HG02884 (cell line): Measurements from ENCODE around the gene CARD10.
"Not testable (repeated sequence)": the region's sequence is repeated elsewhere in the genome, so short reads cannot be mapped to it uniquely, and the experiment has no call there.

ENCODE experiments used
- ATAC-seq: cut with Tn5 transposase; IDR thresholded peaks from one replicate; pipeline ENCODE4 v1.9.1; 2021; ENCODE audit warnings: mild to moderate bottlenecking, moderate library complexity; ENCODE audit not compliant: unreplicated experiment

CARD10 gene

DNA sequence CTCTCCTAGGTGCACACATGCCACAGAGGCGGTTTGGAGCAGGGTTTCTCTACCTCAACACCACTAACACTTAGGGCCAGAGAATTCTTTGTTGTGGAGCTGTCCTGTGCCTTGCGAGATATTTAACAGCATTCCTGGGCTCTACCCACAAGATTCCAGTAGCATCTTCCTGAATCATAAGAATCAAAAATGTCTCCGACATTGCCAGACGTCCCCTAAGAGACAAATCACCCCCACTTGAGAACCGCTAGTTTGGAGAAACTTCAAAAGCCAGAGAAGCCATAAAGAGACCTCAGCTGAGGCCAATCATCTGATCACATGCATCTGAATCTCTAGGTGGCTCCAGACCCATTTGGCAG lies 49.1 kb downstream of the CARD10 start:
- ATAC-seq = no peak

DNA sequence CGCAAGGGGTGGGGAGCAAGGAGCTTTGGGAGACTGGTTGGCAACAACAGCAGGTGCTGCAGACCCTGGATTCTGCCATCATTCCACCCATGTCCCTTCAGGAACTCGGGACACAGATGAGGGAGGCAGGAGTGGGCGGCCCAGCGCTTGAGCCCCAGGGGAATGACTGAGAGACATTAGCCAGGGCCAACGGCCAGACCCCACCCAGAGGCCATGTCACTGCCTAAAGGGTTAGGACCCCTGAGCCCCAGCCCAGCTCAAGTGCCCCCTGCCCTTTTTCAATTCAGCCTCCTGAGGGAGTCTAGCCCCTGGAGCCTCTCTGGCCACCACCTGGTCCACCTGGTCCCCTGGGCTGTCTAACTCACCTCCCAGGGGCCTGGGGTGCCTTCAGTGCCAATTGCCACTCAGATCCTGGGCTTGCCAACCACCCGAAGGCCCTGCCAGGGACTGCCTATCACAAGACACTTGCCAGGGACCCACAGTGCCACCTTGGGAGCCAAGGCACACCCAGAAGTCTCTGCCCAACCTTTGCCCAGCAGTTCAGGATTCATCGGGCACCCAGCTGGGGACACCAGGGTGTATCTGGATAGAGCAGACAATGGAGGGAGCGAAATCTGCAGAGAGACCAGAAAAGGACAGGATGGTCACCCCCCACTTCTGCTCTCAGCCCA lies 49.7 kb downstream of the CARD10 start:
- ATAC-seq = no peak

DNA sequence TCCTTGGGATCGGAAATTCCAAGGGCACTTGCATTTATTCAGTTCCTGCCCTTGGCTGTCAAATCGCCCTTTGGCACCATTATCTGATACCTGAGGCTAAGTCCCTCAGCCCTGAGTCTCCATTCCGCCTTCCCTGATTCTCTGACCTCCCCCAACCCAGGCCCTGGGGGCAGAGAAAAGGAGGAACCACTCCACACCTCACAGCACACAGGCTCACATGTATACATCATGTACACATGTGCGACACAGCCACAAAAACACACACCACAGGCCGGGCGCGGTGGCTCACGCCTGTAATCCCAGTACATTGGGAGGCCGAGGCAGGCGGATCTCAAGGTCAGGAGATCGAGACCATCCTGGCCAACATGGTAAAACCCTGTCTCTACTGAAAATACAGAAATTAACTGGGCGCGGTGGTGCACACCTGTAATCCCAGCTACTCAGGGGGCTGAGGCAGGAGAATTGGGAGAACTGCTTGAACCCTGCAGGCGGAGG lies 51.0 kb downstream of the CARD10 start:
- not testable (repeated sequence) for ATAC-seq

DNA sequence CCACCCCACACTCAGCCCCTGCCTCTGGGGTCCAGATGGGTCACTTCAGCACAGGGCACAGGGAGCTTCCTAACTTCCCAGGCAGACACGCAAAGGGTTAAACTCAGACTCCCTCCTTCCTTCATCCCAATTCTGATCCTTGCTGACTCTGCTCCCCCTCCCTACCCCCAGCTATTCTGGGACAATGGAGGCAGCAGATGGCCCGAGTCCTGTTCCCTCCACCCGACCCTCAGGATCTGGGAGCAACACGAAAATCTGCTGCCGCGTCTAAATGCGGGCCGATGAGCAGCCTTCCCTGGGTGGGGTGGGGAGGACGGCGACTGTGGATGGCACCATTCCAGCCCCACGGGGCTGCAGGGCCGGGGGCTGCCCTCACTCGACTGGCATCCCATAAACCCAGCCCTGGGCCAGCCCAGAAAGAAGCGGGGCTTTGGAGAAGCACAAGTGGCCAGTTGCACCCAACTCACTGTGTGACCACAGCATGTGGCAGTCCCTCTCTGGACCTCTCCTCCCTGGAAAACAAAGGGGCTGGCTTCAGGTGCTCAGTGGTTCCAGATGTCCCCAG lies 51.7 kb downstream of the CARD10 start:
- ATAC-seq = no peak

DNA sequence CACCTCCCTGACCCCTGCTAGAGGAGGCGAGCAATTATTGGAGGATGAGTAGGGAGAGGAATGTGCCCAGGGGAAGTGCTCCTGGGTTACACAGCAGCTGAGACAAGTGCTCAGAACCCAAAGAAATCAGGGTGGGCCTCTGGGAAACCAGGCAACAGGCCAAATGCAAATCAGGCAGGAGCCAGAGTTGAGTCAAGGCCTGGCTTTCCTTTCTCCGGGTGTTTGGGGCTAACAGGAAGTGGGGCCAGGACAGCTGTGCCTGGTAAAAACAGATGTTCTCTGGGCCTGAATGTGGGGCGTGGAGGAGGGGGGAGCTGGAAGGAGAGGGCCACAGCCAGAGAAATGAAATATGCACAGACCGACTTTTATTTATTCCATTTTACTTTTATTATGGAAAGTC lies 55.0 kb downstream of the CARD10 start:
- ATAC-seq = no peak

DNA sequence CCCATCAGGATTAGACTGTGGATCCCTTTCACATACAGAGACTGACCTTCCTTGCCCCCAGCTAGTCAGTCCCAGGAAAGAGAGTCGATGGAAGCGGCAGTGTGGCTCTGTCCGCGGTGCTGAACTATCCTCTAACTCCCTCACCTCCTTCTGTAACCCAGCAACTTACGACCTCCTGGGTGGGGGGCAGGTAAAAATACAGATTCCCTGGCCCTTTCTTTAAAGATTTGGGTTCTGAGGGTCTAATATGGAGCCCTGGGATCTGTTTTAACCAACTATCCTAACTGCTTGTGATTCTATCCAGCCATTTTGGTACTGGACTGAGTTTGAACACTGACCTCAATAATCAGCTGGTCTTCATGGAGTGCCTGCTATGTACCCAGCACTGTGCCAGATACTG lies 56.2 kb downstream of the CARD10 start:
- ATAC-seq = no peak

DNA sequence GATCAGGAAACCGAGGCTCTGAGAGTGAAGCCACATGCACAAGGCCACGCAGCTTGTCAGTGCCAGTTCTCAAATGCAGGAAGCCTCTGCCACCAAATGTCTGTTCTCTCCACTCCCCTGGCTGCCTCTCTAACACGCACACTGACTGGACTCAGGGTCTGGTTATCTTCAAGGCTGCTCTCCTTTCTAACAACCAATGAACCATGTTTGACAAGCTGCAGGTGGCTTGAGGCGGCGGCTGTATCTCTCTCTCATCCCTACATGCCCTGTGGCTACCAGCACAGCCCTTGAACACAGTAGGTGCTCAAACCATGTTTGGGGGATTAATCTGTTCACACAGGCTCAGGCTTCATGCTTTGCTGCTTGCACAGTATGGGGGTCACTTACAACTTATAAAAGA lies 56.8 kb downstream of the CARD10 start:
- no peak for ATAC-seq

DNA sequence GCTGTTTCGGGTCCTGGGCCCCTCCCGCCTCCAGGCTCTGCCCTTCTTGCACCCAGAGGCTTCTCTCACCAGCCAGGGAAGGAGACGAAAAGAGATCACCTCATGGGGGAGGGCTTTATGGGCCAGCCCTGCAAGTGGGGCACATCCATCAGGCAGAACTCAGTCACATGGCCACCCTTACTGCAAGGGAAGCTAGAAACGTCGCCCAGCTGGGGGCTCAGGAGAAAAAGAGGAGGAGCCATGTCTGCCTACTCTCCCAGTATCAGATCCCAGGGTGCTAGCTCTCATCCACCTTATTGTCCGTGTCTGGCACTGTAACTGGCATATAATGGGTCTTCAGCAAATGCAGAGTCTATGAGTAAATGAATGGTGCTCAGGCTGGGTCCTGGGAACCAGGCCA lies 57.3 kb downstream of the CARD10 start:
- no peak for ATAC-seq

DNA sequence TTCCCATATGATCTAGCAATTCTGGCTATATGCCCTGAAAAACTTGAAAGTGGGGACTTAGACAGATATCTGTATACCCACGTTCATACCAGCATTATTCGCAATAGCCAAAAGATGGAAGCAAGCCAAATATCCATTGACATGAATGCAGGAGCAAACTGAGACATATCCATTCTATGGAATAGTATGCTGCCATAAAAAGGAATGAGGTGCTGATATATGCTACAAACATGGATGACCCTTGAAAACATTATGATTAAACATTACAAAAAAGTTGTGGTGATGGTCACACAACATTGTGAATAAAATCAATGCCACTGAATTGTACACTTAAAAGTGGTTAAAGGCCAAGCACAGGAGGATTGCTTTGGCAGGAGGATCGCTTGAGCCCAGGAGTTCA lies 58.5 kb downstream of the CARD10 start:
- no peak for ATAC-seq

DNA sequence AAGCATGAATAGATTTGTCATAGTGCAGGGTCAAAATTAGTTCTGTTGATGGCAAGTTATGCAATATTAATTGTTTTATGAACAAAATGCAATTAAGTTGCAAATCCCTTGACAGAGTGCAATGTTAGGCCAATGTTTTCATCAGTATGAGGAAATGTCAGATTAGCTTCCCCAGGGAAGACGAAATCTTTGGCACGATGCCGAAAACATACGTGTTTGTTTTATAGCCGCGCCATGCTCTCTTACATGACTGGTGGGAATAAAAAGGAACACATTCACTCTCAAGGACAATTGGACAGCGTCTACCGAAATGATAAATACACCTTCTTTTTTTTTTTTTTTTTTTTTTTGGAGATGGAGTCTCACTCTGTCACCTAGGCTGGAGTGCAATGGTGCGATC lies 60.0 kb downstream of the CARD10 start:
- ATAC-seq = no peak

DNA sequence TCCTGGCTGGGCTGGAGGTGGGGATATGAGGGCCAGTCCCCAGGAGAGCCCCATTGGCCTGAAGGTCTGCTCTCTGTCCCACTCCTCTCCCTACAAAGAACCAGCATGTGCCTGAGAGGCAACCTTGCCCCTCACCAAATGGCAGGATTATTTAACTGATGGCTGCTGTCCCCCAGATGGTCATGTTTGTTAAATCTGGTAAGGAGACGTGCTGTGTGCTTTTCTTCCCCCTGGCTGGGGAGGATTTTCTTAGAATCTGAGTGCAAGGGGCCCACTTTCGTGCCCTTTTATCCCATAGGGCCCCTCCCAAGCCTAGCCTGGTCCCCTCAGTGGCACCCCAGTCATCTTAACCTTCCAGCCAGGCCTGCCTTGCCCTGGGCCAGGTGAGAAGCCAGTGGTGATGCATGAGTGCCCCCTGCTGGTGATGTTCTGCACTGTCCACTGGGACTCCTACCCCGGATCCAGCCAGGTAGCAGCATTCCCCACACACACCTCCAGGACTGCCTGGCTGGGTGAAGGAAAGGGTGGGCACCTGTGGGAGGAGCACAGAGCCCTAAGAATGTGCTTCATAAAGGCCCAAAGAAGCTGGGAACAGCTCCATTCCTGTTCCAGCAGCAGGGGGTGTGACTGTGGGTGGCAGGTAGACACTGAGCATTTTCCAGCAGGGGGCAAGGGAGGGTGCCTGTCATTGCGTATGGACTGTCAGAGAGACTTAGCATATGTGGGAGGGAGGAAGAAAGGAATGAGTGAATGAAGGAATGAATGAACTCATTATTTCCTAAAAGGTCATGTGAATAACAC lies 61.9 kb downstream of the CARD10 start:
- no peak for ATAC-seq

DNA sequence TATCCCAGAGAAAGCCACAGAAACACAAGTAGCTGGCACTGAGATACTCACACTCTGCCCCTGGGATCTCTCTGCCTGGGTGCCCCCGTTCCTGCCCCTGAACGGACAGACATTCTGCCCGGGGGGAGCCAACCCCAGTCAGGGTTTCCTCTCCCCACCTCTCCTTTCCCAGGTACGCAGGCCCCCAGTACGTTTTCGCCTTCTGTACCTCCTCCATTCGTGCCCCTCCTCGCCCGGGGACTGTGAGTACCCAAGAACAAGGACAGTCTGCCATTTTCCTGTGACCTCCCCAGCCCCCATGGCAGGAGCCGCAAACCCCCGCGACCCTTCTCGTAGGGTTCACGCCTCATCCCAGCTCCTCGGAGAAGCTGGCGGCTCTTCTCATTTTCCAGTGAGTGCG lies 62.9 kb downstream of the CARD10 start:
- ATAC-seq = no peak

DNA sequence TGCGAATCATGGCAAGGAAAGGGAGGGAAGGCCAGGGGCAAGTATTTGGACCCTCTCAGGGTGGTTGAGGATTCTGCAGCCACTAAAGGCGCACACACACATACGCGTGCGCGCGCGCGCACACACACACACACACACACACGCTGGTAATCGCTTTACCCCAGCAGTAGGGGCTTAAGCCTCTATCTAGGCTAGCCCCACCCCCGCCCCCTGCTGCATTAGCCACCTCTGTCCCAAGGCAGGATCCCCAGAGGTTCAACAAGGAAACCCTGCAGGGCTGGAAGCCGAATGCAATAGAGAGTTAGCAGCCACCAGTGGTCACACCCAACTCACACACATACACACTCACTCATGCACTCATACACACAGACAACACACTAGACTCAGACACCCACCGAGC lies 63.3 kb downstream of the CARD10 start:
- ATAC-seq = no peak

DNA sequence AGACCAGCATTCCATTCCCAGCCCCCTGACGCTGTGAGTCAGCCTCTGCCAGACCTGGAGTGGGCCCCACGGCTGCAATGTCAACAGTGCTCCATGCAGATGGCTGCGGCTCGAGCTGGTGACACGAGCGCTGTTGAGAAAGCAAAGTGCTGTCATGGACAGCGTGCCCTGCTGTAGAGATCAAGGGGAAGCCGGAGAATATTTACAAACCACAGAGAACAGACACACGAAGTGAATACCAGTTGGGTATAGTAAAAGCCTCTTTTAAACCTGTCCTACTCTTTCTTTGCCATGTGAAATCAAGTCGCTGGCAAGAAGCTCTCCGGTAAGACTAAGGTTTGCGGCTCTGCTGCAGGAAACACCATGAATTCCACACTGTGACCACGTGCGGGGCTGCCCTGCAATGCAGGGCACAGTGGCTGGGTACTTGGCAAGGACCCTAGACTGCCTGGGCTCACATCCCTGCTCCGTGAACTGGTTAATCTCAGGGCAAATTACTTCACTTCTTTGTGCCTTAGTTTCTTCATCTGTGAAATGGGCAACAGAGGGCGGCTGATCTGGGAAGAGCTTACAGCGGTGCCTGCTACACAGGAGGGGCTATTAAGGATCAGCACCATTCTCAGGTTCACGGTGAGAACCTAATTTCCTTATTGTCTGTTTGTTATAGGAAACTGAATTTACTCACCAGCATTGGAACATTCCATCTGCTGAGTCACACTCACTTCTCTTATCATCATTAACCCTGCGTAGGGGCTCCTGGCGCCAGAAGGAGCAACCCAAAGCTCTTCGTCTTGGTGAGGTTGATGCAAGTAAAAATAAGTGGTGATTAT lies 64.1 kb downstream of the CARD10 start:
- ATAC-seq = no peak

DNA sequence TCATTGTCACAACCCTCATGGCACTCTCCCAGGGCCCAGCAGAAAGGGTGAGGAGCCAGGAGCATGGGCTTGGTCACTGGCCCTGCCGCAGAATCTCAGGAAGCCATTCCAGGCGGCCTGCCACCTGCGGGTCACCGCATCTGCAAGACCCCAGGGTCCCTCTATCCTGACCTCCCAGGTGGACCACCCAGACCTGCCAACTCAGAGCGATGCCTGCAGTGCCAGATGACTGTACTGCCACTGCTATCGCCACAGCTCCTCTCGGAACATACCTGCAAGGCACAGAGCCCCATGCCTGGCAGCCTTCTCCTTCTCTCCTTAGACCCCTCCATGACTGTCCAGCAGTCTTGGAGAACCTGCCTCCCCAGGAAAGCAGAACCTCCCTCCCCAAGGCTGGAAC lies 65.5 kb downstream of the CARD10 start:
- ATAC-seq = no peak

DNA sequence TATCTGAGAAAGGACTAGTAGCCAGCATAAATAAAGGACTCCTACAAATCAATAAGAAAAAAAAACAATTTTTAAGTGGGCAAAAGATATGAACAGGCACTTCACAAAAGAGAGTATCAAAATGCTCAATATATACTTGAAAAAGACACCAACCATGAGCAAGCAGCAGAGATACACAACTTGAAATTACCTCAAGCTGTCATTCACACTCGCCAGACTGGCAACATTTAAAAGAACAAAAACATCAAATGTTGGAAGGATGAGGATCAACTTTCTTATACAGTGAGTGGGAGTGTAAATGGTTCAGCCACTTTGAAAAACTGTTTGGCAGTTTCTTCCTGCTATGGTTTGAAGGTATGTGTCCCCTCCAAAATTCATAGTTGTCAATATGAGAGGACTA lies 68.0 kb downstream of the CARD10 start:
- ATAC-seq = no peak

DNA sequence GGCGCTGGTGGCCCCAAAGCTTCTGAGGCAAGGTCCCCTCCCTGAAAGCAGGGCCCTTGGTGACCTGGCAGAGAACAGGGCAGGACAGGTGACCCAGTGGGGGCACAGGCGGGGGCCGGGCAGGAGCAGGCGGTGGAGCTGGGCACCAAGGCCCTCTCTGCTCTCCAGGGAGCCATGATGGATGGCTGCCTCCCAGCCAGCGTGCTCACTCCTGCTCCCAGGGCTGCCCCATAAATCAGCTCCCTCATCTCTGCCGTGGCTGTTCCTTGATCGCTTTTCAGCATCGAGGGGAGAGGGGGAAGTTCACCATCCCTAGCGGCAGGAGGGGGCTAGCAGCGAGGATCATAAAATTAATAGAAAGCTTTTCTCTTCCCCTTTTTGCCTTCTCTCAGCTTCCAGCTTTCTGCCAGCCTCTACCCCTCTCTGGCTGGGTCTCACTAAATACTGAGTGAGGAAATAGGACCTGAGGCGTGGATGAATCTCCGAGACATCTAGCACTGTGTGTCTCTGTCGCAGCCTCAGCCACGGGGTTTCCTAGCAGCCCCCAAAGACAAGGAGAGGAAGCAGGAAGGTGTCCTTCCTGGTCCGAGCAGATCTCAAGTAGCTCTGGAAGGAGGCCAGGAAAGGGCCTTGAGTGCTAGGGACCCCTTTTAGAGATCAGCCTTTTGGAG lies 69.7 kb downstream of the CARD10 start:
- no peak for ATAC-seq

DNA sequence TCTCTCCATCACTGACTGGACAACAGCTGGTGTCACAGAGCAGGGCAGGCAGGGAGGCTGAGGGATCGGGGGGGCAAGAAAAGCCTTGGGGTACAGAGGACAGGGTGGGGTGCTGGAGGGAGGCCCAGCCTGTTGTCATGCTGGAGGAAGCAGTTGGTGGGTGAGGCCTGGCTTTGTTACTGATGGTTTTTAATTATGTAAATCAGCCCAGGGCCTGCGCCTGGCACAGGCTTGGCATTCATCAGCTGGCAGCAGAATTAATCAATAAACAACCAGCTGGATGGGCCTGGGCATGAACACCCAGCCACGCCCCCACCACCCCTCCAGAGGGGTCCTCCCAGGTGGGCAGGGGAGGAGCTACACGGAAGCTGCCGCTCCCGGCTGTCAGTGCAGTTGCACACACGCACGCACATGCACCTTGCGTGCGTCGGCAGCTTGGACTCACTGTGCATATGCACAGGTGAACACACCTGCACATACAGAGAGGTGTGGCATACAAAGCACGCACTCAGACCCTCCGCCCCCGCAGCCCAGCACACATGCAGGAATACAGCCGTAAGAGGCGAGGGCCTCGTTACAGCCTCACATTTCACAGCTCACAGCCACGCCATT lies 70.6 kb downstream of the CARD10 start:
- no peak for ATAC-seq

DNA sequence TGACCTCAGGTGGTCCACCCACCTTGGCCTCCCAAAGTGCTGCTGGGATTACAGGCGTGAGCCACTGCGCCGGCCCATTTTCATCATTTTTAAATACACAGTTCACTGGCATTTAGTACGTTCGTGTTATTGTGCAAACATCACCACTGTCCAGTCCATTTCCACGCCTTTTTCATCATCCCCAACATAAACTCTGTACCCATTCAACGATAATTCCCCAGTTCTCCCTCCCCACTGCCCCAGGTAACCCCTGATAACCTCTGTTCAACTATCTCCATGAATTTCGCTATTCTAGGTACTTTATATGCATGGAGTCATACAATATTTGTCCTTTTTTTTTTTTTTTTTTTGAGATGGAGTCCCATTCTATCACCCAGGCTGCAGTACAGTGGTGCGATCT lies 73.7 kb downstream of the CARD10 start:
- ATAC-seq = no peak

DNA sequence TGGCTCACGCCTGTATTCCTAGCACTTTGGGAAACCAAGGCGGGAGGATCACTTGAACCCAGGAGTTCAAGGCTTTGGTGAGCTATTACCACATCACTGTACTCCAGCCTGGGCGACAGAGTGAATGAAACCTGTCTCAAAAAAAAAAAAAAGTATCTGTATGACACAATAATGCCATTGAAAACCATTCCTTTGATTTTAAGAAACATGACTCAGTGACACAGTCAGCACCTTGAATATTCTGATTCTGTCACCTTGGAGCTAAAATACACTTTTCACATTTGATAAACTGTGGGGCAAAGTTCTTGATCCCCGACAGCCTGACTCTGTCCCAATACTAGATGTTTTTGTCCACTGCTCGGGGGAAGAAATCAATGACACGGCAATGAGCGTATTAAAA lies 75.2 kb downstream of the CARD10 start:
- ATAC-seq = no peak
